Mesendoderm (in vitro differentiated cells): Measurements from ENCODE around the gene IFITM10.

Source experiments
- DNase-seq: peaks from one replicate; pipeline ENCODE4 v3.0.0; 2013
- H2AK5ac ChIP-seq: 2 replicates; pipeline ENCODE4 v1.6.1; 2013; ENCODE audit warnings: low read length, inconsistent platforms
- H2BK120ac ChIP-seq: 2 replicates; pipeline ENCODE4 v1.6.1; 2013; ENCODE audit warnings: low read depth, mild to moderate bottlenecking, low read length, moderate library complexity, mixed read lengths
- H2BK15ac ChIP-seq: replicated peaks from 2 replicates; pipeline ENCODE4 v1.6.1; 2013; ENCODE audit warnings: low read depth, mild to moderate bottlenecking, moderate library complexity
- H2BK5ac ChIP-seq: 2 replicates; pipeline ENCODE4 v1.6.1; 2013; ENCODE audit warnings: low read length, inconsistent platforms
- H3K18ac ChIP-seq: 2 replicates; pipeline ENCODE4 v1.6.1; 2013; ENCODE audit warnings: mild to moderate bottlenecking, low read length, mixed read lengths
- H3K23ac ChIP-seq: one replicate; pipeline ENCODE4 v1.6.1; 2013; ENCODE audit warnings: low read length
- H3K27ac ChIP-seq: 2 replicates; pipeline ENCODE4 v1.5.1; 2013; ENCODE audit warnings: low read depth, mild to moderate bottlenecking, inconsistent platforms, low read length, moderate library complexity
- H3K27me3 ChIP-seq: 2 replicates; pipeline ENCODE4 v1.6.1; 2013; ENCODE audit warnings: low read length, control low read depth, mild to moderate bottlenecking, inconsistent platforms; ENCODE audit not compliant: insufficient read depth, poor library complexity
- H3K36me3 ChIP-seq: 2 replicates; pipeline ENCODE4 v1.6.1; 2013; ENCODE audit warnings: low read length, inconsistent platforms; ENCODE audit not compliant: control insufficient read depth, insufficient read depth
- H3K4ac ChIP-seq: one replicate; pipeline ENCODE4 v1.6.1; 2013; ENCODE audit warnings: low read depth, mild to moderate bottlenecking, low read length, moderate library complexity
- H3K4me1 ChIP-seq: 2 replicates; pipeline ENCODE4 v1.6.1; 2013; ENCODE audit warnings: low read depth, low read length, inconsistent platforms; ENCODE audit not compliant: control insufficient read depth
- H3K4me2 ChIP-seq: 2 replicates; pipeline ENCODE4 v1.6.1; 2013; ENCODE audit warnings: low read length
- H3K4me3 ChIP-seq: 2 replicates; pipeline ENCODE4 v1.5.1; 2013; ENCODE audit warnings: mild to moderate bottlenecking, low read length
- H3K56ac ChIP-seq: one replicate; pipeline ENCODE4 v1.6.1; 2013; ENCODE audit warnings: low read length
- H3K79me1 ChIP-seq: 2 replicates; pipeline ENCODE4 v1.6.1; 2013; ENCODE audit warnings: low read length, inconsistent platforms
- H3K79me2 ChIP-seq: 2 replicates; pipeline ENCODE4 v1.6.1; 2013; ENCODE audit warnings: mild to moderate bottlenecking, low read length; ENCODE audit not compliant: control insufficient read depth, insufficient read depth
- H3K9ac ChIP-seq: 2 replicates; pipeline ENCODE4 v1.6.1; 2013; ENCODE audit warnings: low read length, inconsistent platforms
- H4K5ac ChIP-seq: one replicate; pipeline ENCODE4 v1.6.1; 2013; ENCODE audit warnings: low read length
- H4K8ac ChIP-seq: one replicate; pipeline ENCODE4 v1.6.1; 2013; ENCODE audit warnings: low read depth, mild to moderate bottlenecking, control low read depth, low read length, moderate library complexity
- WGBS: extraction: QIAGEN DNeasy Blood & Tissue Kit; methylation state at CpG from one replicate; pipeline ENCODE4 v1.1.7; 2013; ENCODE audit warnings: low lambda C conversion rate, missing lambda C conversion rate; ENCODE audit not compliant: insufficient coverage; ENCODE audit errors: extremely low coverage; 5-methylcytosine and 5-hydroxymethylcytosine counted together

Gene IFITM10

GRCh38 chr11:1729692-1730011 lies 20.7 kb downstream of the IFITM10 start:
- H3K56ac ChIP-seq = no peak overlapping the region
- H4K5ac ChIP-seq = no peak overlapping the region
- H3K79me1 ChIP-seq = no peaks in the 10 kb centered on the region
- H2BK120ac ChIP-seq = no peak overlapping the region
- H3K18ac ChIP-seq = no peak overlapping the region
- H3K36me3 ChIP-seq = no peaks in the 10 kb centered on the region
- H4K8ac ChIP-seq = no peak overlapping the region
- H3K79me2 ChIP-seq = no peaks in the 10 kb centered on the region
- DNase-seq = no peak
- H3K4me2 ChIP-seq = no peak overlapping the region
- no peak overlapping the region for H2BK5ac ChIP-seq
- H3K4me1 ChIP-seq = no peaks in the 10 kb centered on the region
- no peak overlapping the region for H2BK15ac ChIP-seq
- no peaks in the 10 kb centered on the region for H3K27me3 ChIP-seq
- H2AK5ac ChIP-seq = no peak overlapping the region
- H3K4me3 ChIP-seq = no peak overlapping the region
- no peak overlapping the region for H3K4ac ChIP-seq
- no peak overlapping the region for H3K9ac ChIP-seq
- H3K27ac ChIP-seq = no peak overlapping the region
- WGBS = no CpG with 5 or more reads among the region's 9 CpGs
- no peak overlapping the region for H3K23ac ChIP-seq

GRCh38 chr11:1728931-1729691 lies 21.3 kb downstream of the IFITM10 start:
- Histone ChIP-seq H2BK15ac (no peak overlapping the region), H3K36me3 (no peaks in the 10 kb centered on the region), H2AK5ac (no peak overlapping the region), H3K4me1 (no peaks in the 10 kb centered on the region), H3K4ac (no peak overlapping the region), H3K79me2 (no peaks in the 10 kb centered on the region), H3K9ac (no peak overlapping the region), H3K4me3 (no peak overlapping the region), H4K5ac (no peak overlapping the region), H4K8ac (no peak overlapping the region), H3K18ac (no peak overlapping the region), H3K23ac (no peak overlapping the region), H3K27me3 (no peaks in the 10 kb centered on the region), H3K27ac (no peak overlapping the region), H3K4me2 (no peak overlapping the region), H2BK120ac (no peak overlapping the region), H3K79me1 (no peaks in the 10 kb centered on the region), H2BK5ac (no peak overlapping the region), H3K56ac (no peak overlapping the region)
- DNase-seq = no peak
- WGBS = no CpG with 5 or more reads among the region's 25 CpGs

GRCh38 chr11:1728301-1728700 lies 22.1 kb downstream of the IFITM10 start:
- Histone ChIP-seq H3K56ac (no peak overlapping the region), H2BK5ac (no peak overlapping the region), H3K4me1 (no peaks in the 10 kb centered on the region), H3K23ac (no peak overlapping the region), H3K4ac (no peak overlapping the region), H4K8ac (no peak overlapping the region), H3K27me3 (no peaks in the 10 kb centered on the region), H3K18ac (no peak overlapping the region), H2BK15ac (no peak overlapping the region), H3K79me1 (no peaks in the 10 kb centered on the region), H2BK120ac (no peak overlapping the region), H3K9ac (no peak overlapping the region), H4K5ac (no peak overlapping the region), H3K36me3 (no peaks in the 10 kb centered on the region), H3K79me2 (no peaks in the 10 kb centered on the region), H3K4me2 (no peak overlapping the region), H2AK5ac (no peak overlapping the region), H3K27ac (no peak overlapping the region), H3K4me3 (no peak overlapping the region)
- DNase-seq = no peak
- WGBS = no CpG with 5 or more reads among the region's 4 CpGs

GRCh38 chr11:1727861-1728260 lies 22.5 kb downstream of the IFITM10 start:
- H2AK5ac ChIP-seq = no peak overlapping the region
- H3K4me1 ChIP-seq = no peaks in the 10 kb centered on the region
- no peak overlapping the region for H3K4ac ChIP-seq
- no peak overlapping the region for H3K23ac ChIP-seq
- no peak overlapping the region for H3K56ac ChIP-seq
- no peak overlapping the region for H2BK15ac ChIP-seq
- no peak for DNase-seq
- H3K27me3 ChIP-seq = no peaks in the 10 kb centered on the region
- no peak overlapping the region for H3K4me2 ChIP-seq
- H3K9ac ChIP-seq = no peak overlapping the region
- H4K5ac ChIP-seq = no peak overlapping the region
- H3K36me3 ChIP-seq = no peaks in the 10 kb centered on the region
- H2BK5ac ChIP-seq = no peak overlapping the region
- no peaks in the 10 kb centered on the region for H3K79me1 ChIP-seq
- no peak overlapping the region for H3K18ac ChIP-seq
- WGBS = no CpG with 5 or more reads among the region's 9 CpGs
- H3K79me2 ChIP-seq = no peaks in the 10 kb centered on the region
- H2BK120ac ChIP-seq = no peak overlapping the region
- no peak overlapping the region for H3K27ac ChIP-seq
- no peak overlapping the region for H3K4me3 ChIP-seq
- no peak overlapping the region for H4K8ac ChIP-seq

GRCh38 chr11:1727096-1727690 lies 23.2 kb downstream of the IFITM10 start:
- Histone ChIP-seq H2AK5ac (no peak overlapping the region), H3K79me1 (no peaks in the 10 kb centered on the region), H3K36me3 (no peaks in the 10 kb centered on the region), H3K4me3 (no peak overlapping the region), H2BK120ac (no peak overlapping the region), H3K4ac (no peak overlapping the region), H2BK15ac (no peak overlapping the region), H3K56ac (no peak overlapping the region), H3K4me2 (no peak overlapping the region), H2BK5ac (no peak overlapping the region), H3K9ac (no peak overlapping the region), H3K18ac (no peak overlapping the region), H3K79me2 (no peaks in the 10 kb centered on the region), H4K8ac (no peak overlapping the region), H3K4me1 (no peaks in the 10 kb centered on the region), H3K27ac (no peak overlapping the region), H4K5ac (no peak overlapping the region), H3K27me3 (no peaks in the 10 kb centered on the region), H3K23ac (no peak overlapping the region)
- no peak for DNase-seq
- no CpG with 5 or more reads among the region's 11 CpGs for WGBS

- no CpG with 5 or more reads among the region's 8 CpGs for WGBS
- no peaks in the 10 kb centered on the region for H3K36me3 ChIP-seq
- H2BK15ac ChIP-seq = no peak overlapping the region
Observed at GRCh38 chr11:1719781-1720180, 30.6 kb downstream of the IFITM10 start.

More at GRCh38 chr11:1719781-1720180, 30.6 kb downstream of the IFITM10 start:
- Histone ChIP-seq H3K18ac (no peak overlapping the region), H3K27ac (no peak overlapping the region), H3K9ac (no peak overlapping the region), H2AK5ac (no peak overlapping the region), H4K8ac (no peak overlapping the region), H2BK5ac (no peak overlapping the region), H3K4me2 (no peak overlapping the region), H3K23ac (no peak overlapping the region), H2BK120ac (no peak overlapping the region), H3K4me1 (no peaks in the 10 kb centered on the region), H3K56ac (no peak overlapping the region), H3K27me3 (no peaks in the 10 kb centered on the region), H3K79me1 (no peaks in the 10 kb centered on the region), H3K79me2 (no peaks in the 10 kb centered on the region), H3K4me3 (no peak overlapping the region), H4K5ac (no peak overlapping the region), H3K4ac (no peak overlapping the region)
- no peak for DNase-seq
